Mesenchymal stem cell (in vitro differentiated cells and primary cell): ENCODE results near the gene ZBTB7C.

Experiments
- DNase-seq: peaks from one replicate; pipeline ENCODE4 v3.0.0-alpha.2; 2013
- H2AFZ ChIP-seq: one replicate; pipeline ENCODE4 v1.6.1; 2013; ENCODE audit warnings: low read depth, mild to moderate bottlenecking, control low read depth, inconsistent platforms, low read length, moderate library complexity
- H2AK5ac ChIP-seq: 2 replicates; pipeline ENCODE4 v1.6.1; 2013; ENCODE audit warnings: low read length, moderate library complexity, mild to moderate bottlenecking, inconsistent platforms; ENCODE audit not compliant: severe bottlenecking
- H2BK120ac ChIP-seq: one replicate; pipeline ENCODE4 v1.6.1; 2013; ENCODE audit warnings: low read depth, mild to moderate bottlenecking, inconsistent platforms, low read length, moderate library complexity
- H2BK12ac ChIP-seq, 2 experiments: one replicate each; pipeline ENCODE4 v1.6.1; 2013; ENCODE audit warnings: inconsistent platforms in 2 of 2, low read length in 2 of 2, mild to moderate bottlenecking in 2 of 2, moderate library complexity in 2 of 2, control low read depth in 1 of 2
- H2BK15ac ChIP-seq: one replicate; pipeline ENCODE4 v1.6.1; 2013; ENCODE audit warnings: mild to moderate bottlenecking, low read depth, inconsistent platforms; ENCODE audit not compliant: poor library complexity, severe bottlenecking
- H2BK5ac ChIP-seq: 2 replicates; pipeline ENCODE4 v1.6.1; 2013; ENCODE audit warnings: low read depth, mild to moderate bottlenecking, low read length, control low read depth, inconsistent platforms; ENCODE audit not compliant: poor library complexity, severe bottlenecking
- H3K14ac ChIP-seq, 2 experiments: one replicate each; pipeline ENCODE4 v1.6.1; 2013; ENCODE audit warnings: inconsistent platforms in 2 of 2, low read length in 2 of 2, control low read depth in 1 of 2, mild to moderate bottlenecking in 1 of 2, moderate library complexity in 1 of 2
- H3K18ac ChIP-seq, 2 experiments: one replicate each; pipeline ENCODE4 v1.6.1; 2013; ENCODE audit warnings: inconsistent platforms in 2 of 2, low read length in 2 of 2, control low read depth in 1 of 2, low read depth in 1 of 2, mild to moderate bottlenecking in 1 of 2
- H3K23ac ChIP-seq, 2 experiments: one replicate each; pipeline ENCODE4 v1.6.1; 2013; ENCODE audit warnings: inconsistent platforms in 2 of 2, low read length in 2 of 2, mild to moderate bottlenecking in 2 of 2, moderate library complexity in 2 of 2, control low read depth in 1 of 2
- H3K27ac ChIP-seq: 2 replicates; pipeline ENCODE4 v1.5.1; 2013; ENCODE audit warnings: mild to moderate bottlenecking, moderate library complexity, low read length, control low read depth, inconsistent platforms; ENCODE audit not compliant: poor library complexity, severe bottlenecking
- H3K27me3 ChIP-seq, 2 experiments: 2 replicates each; pipeline versions ENCODE4 v1.6.1 to v1.7.0; 2013; ENCODE audit warnings: low read length in 2 of 2, mild to moderate bottlenecking in 2 of 2, moderate library complexity in 2 of 2, control low read depth in 1 of 2, inconsistent platforms in 1 of 2; ENCODE audit not compliant: control insufficient read depth in 1 of 2, insufficient read depth in 1 of 2
- H3K36me3 ChIP-seq, 2 experiments: 2 replicates each; pipeline versions ENCODE4 v1.6.1 to v1.7.0; 2013; ENCODE audit warnings: low read length in 2 of 2, control low read depth in 1 of 2, inconsistent platforms in 1 of 2, low read depth in 1 of 2, mild to moderate bottlenecking in 1 of 2; ENCODE audit not compliant: insufficient read depth in 2 of 2, control insufficient read depth in 1 of 2
- H3K4ac ChIP-seq, 2 experiments: one replicate each; pipeline ENCODE4 v1.6.1; 2013; ENCODE audit warnings: inconsistent platforms in 2 of 2, low read length in 2 of 2, mild to moderate bottlenecking in 2 of 2, moderate library complexity in 2 of 2, control low read depth in 1 of 2, low read depth in 1 of 2
- H3K4me1 ChIP-seq: 2 replicates; pipeline ENCODE4 v1.6.1; 2013; ENCODE audit warnings: low read depth, low read length, control low read depth; ENCODE audit not compliant: control insufficient read depth, insufficient read depth
- H3K4me2 ChIP-seq: 2 replicates; pipeline ENCODE4 v1.6.1; 2013; ENCODE audit warnings: low read length, mild to moderate bottlenecking, inconsistent platforms; ENCODE audit not compliant: poor library complexity, severe bottlenecking
- H3K4me3 ChIP-seq, 2 experiments: 2 replicates each; pipeline versions ENCODE4 v1.5.1 to v1.7.0; 2013; ENCODE audit warnings: low read length in 2 of 2, mild to moderate bottlenecking in 2 of 2, control low read depth in 1 of 2, low read depth in 1 of 2; ENCODE audit not compliant: insufficient read depth in 1 of 2
- H3K79me1 ChIP-seq: replicated peaks from 2 replicates; pipeline ENCODE4 v1.6.1; 2013; ENCODE audit warnings: mild to moderate bottlenecking, control low read depth, low read length, inconsistent platforms; ENCODE audit not compliant: poor library complexity, severe bottlenecking
- H3K9ac ChIP-seq: 2 replicates; pipeline ENCODE4 v1.7.0; 2013; ENCODE audit warnings: mild to moderate bottlenecking, low read length, moderate library complexity
- H3K9me3 ChIP-seq: 2 replicates; pipeline ENCODE4 v1.7.0; 2013; ENCODE audit warnings: mild to moderate bottlenecking, low read length; ENCODE audit not compliant: control insufficient read depth
- H4K8ac ChIP-seq: one replicate; pipeline ENCODE4 v1.6.1; 2013; ENCODE audit warnings: inconsistent platforms, mild to moderate bottlenecking, low read length, moderate library complexity
- H4K91ac ChIP-seq: one replicate; pipeline ENCODE4 v1.6.1; 2013; ENCODE audit warnings: mild to moderate bottlenecking, low read length, inconsistent platforms
- whole genome bisulfite sequencing: methylation state at CpG from one replicate; pipeline ENCODE4 v1.1.7; 2013; ENCODE audit warnings: mixed read lengths; 5-methylcytosine and 5-hydroxymethylcytosine counted together

Gene ZBTB7C

DNA sequence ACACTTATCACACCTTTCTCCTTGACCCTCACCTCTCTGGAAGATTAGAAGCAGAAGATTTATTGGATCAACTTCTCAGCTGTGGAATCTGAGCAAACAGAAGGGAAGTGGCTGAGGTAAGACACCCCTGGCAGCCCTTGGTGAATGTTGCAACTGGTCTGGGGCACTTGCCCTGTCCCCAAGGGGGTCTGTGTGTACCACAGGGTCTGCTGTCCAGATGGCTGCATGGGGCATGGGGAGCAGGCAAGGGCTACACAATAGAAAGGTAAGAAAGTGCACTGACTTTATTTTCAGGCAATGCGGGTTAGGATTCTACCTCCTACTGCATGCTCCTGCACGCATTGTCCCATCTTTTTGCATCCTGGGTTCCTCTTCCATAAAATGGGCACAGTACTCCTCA, 240.3 kb downstream of the ZBTB7C start:
- no peak overlapping the region for H2BK5ac ChIP-seq
- peaks cover 4% of the 10 kb centered on the region for H3K4me1 ChIP-seq
- no peak overlapping the region for H2BK15ac ChIP-seq
- H3K9me3 ChIP-seq = no peaks in the 10 kb centered on the region
- no peak for DNase-seq
- peaks cover 9 to 48% of the 10 kb centered on the region in 2 experiments for H3K27me3 ChIP-seq
- H3K14ac ChIP-seq = no peak overlapping the region
- no peak overlapping the region for H3K4ac ChIP-seq
- H3K27ac ChIP-seq = no peak overlapping the region
- no peaks in the 10 kb centered on the region for H3K79me1 ChIP-seq
- no peak overlapping the region for H3K9ac ChIP-seq
- no peak overlapping the region for H4K8ac ChIP-seq
- WGBS = 91% methylated on average over 2 of the region's 2 CpGs
- no peak overlapping the region for H3K18ac ChIP-seq
- no peak overlapping the region for H4K91ac ChIP-seq
- no peak overlapping the region for H2BK120ac ChIP-seq
- no peak overlapping the region for H2AFZ ChIP-seq
- no peak overlapping the region for H2BK12ac ChIP-seq
- no peak overlapping the region for H3K4me3 ChIP-seq
- no peak overlapping the region for H2AK5ac ChIP-seq
- no peak overlapping the region for H3K4me2 ChIP-seq
- peak overlapping the region in 1 of 2 experiments; percentile 14 for H3K23ac ChIP-seq
- H3K36me3 ChIP-seq = no peaks in the 10 kb centered on the region

- H2BK12ac ChIP-seq = no peak overlapping the region
- no peak overlapping the region for H2BK5ac ChIP-seq
These were observed 241.3 kb downstream of the ZBTB7C start for GRCh38 chr18:48167897-48168253.

DNA sequence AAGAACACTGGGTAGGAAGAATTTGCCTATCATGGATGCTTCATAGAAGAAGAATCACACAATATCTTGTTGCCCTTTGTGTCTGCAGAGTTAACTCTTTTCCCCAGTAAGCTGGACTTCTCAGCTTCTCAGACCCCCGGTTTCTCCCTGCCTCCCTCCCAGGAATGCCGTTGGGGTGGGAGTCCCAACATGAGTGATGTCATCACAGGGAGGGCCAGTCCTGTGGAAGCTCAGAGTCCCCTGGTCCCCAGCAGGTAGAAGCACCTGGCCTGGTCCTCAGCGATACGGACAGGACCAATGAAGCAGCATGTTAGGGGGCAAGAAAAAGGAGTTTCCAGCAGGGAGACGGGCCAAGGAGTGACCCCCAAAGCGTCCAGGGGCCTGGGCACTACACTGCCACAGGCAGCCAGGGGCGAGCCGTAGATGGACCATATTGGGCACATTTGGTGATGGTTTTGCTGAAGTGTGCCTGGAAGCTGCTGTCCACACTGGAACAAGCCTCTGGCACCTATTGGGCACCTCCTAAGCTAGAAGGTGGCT, 242.8 kb downstream of the ZBTB7C start:
- Histone ChIP-seq H4K8ac (no peak overlapping the region), H2AFZ (no peak overlapping the region), H3K79me1 (no peaks in the 10 kb centered on the region), H3K27me3 (peaks cover 9 to 47% of the 10 kb centered on the region in 2 experiments), H3K23ac (no peak overlapping the region), H3K36me3 (no peaks in the 10 kb centered on the region), H3K27ac (no peak overlapping the region), H3K4me2 (no peak overlapping the region), H2BK15ac (no peak overlapping the region), H4K91ac (no peak overlapping the region), H3K9ac (no peak overlapping the region), H2BK5ac (no peak overlapping the region), H2BK12ac (no peak overlapping the region), H2BK120ac (no peak overlapping the region), H3K4me3 (no peak overlapping the region), H3K9me3 (no peaks in the 10 kb centered on the region), H3K14ac (no peak overlapping the region), H2AK5ac (no peak overlapping the region), H3K18ac (no peak overlapping the region), H3K4me1 (peaks cover 5% of the 10 kb centered on the region), H3K4ac (no peak overlapping the region)
- no peak for DNase-seq
- WGBS = 89% methylated on average over 8 of the region's 8 CpGs

More at GRCh38 chr18:48167897-48168253, 241.3 kb downstream of the ZBTB7C start:
- no peak overlapping the region for H2BK15ac ChIP-seq
- no peak overlapping the region for H4K8ac ChIP-seq
- no peaks in the 10 kb centered on the region for H3K79me1 ChIP-seq
- no peaks in the 10 kb centered on the region for H3K9me3 ChIP-seq
- no peak overlapping the region for H3K9ac ChIP-seq
- 91% methylated on average over 5 of the region's 5 CpGs for WGBS
- no peak overlapping the region for H3K23ac ChIP-seq
- no peak overlapping the region for H3K18ac ChIP-seq
- no peak for DNase-seq
- H2AK5ac ChIP-seq = no peak overlapping the region
- no peak overlapping the region for H3K14ac ChIP-seq
- H3K4me1 ChIP-seq = peaks cover 4% of the 10 kb centered on the region
- H3K27me3 ChIP-seq = peaks cover 9 to 48% of the 10 kb centered on the region in 2 experiments
- no peak overlapping the region for H4K91ac ChIP-seq
- H2AFZ ChIP-seq = no peak overlapping the region
- H3K4me3 ChIP-seq = no peak overlapping the region
- H3K4me2 ChIP-seq = no peak overlapping the region
- no peaks in the 10 kb centered on the region for H3K36me3 ChIP-seq
- no peak overlapping the region for H2BK120ac ChIP-seq
- no peak overlapping the region for H3K4ac ChIP-seq
- H3K27ac ChIP-seq = no peak overlapping the region

- peaks cover 11% of the 10 kb centered on the region for H3K4me1 ChIP-seq
- H3K18ac ChIP-seq = no peak overlapping the region
- H2BK12ac ChIP-seq = no peak overlapping the region
- H3K79me1 ChIP-seq = no peaks in the 10 kb centered on the region
- peaks cover 9 to 38% of the 10 kb centered on the region in 2 experiments for H3K27me3 ChIP-seq
- no peak overlapping the region for H4K91ac ChIP-seq
- H3K27ac ChIP-seq = no peak overlapping the region
- H3K4me3 ChIP-seq = no peak overlapping the region
- H2BK15ac ChIP-seq = no peak overlapping the region
- no peak overlapping the region for H2BK120ac ChIP-seq
- H3K9me3 ChIP-seq = no peaks in the 10 kb centered on the region
- DNase-seq = no peak
- H3K14ac ChIP-seq = no peak overlapping the region
- H2BK5ac ChIP-seq = no peak overlapping the region
- no peak overlapping the region for H3K4ac ChIP-seq
- H3K9ac ChIP-seq = no peak overlapping the region
- no peak overlapping the region for H2AK5ac ChIP-seq
- H3K4me2 ChIP-seq = no peak overlapping the region
- 90% methylated on average over 13 of the region's 13 CpGs for WGBS
- H3K36me3 ChIP-seq = no peaks in the 10 kb centered on the region
- no peak overlapping the region for H4K8ac ChIP-seq
- H2AFZ ChIP-seq = no peak overlapping the region
- no peak overlapping the region for H3K23ac ChIP-seq
These were observed 243.9 kb downstream of the ZBTB7C start for GRCh38 chr18:48165111-48165866.
